ENCODE measurements around the gene ADAM17. TPM values are rescaled to one million over a fixed set of nuclear protein-coding genes. Genes with fewer than 3 reads are reported as not detected.

Gene ADAM17
- total and polyA plus RNA-seq, 2 of the 8 experiments (the other 6 are each of a cell fraction or from before 2014, with no cell fraction given) = 6.5 to 23.5 TPM

DNA sequence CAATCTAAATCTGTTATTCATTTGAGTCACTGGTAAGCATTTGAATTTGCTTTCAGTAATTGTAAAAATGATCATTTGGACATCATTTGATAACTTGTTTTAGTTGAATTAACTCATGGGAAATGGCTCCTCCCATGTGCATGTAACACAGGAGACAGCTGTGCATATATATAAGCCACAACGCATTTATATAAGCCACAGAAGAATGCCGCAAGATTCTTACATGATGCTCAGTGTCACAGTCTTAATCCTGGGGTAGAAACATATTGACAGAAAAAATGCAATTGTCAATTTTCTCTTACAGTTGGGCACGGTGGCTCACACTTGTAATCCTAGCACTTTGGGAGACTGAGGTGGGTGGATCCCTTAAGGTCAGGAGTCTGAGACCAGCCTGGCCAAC lies 94.6 kb downstream of the ADAM17 start:
- Histone ChIP-seq H3K79me2 (ENCODE audit: control insufficient read depth in 1 of 2, insufficient read depth in 2 of 2, low read length in 2 of 2) (no peaks in the 10 kb centered on the region), H2BK5ac (ENCODE audit: low read depth, low read length) (no peak overlapping the region), H4K5ac (ENCODE audit: insufficient read length, low read depth, low read length) (no peak overlapping the region), H3K23me2 (ENCODE audit: low read depth, low read length) (no peaks in the 10 kb centered on the region), H2BK20ac (ENCODE audit: low read length) (no peak overlapping the region), H4K8ac (ENCODE audit: extremely low read depth, insufficient read depth, low read length) (no peak overlapping the region), H2BK15ac (ENCODE audit: low read length) (no peak overlapping the region), H2BK12ac (ENCODE audit: low read depth, low read length) (no peak overlapping the region), H3K56ac (replicated peaks; ENCODE audit: insufficient read length, low read depth, low read length) (no peak overlapping the region), H3K23ac (ENCODE audit: insufficient read length) (no peak overlapping the region), H3K4ac (replicated peaks; ENCODE audit: insufficient read length, low read depth, low read length) (no peak overlapping the region), H2AK5ac (ENCODE audit: low read depth, low read length) (no peak overlapping the region), H4K91ac (replicated peaks; ENCODE audit: insufficient read length, low read length) (no peak overlapping the region), H3K36me3 (ENCODE audit: control insufficient read depth in 2 of 4, insufficient read depth in 4 of 4, low read length in 3 of 4) (peaks cover 4 to 54% (median 23%) of the 10 kb centered on the region in 4 experiments), H3K18ac (ENCODE audit: extremely low read depth, low read length) (no peak overlapping the region), H3K79me1 (ENCODE audit: low read depth, low read length) (no peaks in the 10 kb centered on the region), H3K27ac (ENCODE audit: low read depth, low read length) (no peak overlapping the region), H4K20me1 (replicated peaks in 1 of 2; ENCODE audit: control insufficient read depth in 1 of 2, insufficient read depth in 2 of 2, low read length in 2 of 2) (peaks cover 0 to 3% of the 10 kb centered on the region in 2 experiments), H3K4me1 (replicated peaks in 1 of 4; ENCODE audit: control insufficient read depth in 3 of 4, insufficient read depth in 4 of 4, low read length in 3 of 4) (no peaks in the 10 kb centered on the region), H3K9ac (replicated peaks in 1 of 4; ENCODE audit: extremely low read depth in 1 of 4, low read depth in 3 of 4, low read length in 3 of 4) (no peak overlapping the region), H2BK120ac (replicated peaks; ENCODE audit: low read depth, low read length) (no peak overlapping the region), H3K27me3 (replicated peaks in 1 of 4; ENCODE audit: control insufficient read depth in 3 of 4, extremely low read depth in 1 of 4, insufficient read depth in 3 of 4, low read length in 3 of 4) (no peaks in the 10 kb centered on the region), H3K14ac (ENCODE audit: insufficient read length) (no peak overlapping the region), H3K9me3 (ENCODE audit: insufficient read depth in 2 of 2, low read depth in 1 of 2, low read length in 1 of 2) (no peaks in the 10 kb centered on the region), H2AFZ (ENCODE audit: low read length) (no peak overlapping the region), H3K4me3 (ENCODE audit: extremely low read depth in 1 of 4, insufficient read depth in 2 of 4, low read depth in 3 of 4, low read length in 4 of 4) (no peak overlapping the region), H3K4me2 (ENCODE audit: insufficient read depth in 1 of 2, low read depth in 2 of 2, low read length in 2 of 2) (no peak overlapping the region)
- no peak for FAIRE-seq
- TF ChIP-seq ATF2 (IDR thresholded peaks at IDR 0.05; ENCODE audit: low read length) = no peak
- ChIA-PET POLR2A (ENCODE audit: partially characterized antibody) (interaction anchor here (1.5 kb wide), 1 partner anchor 169 kb away, joined by 3 read pairs; no protein-coding TSS in a partner anchor), CTCF (ENCODE audit: partially characterized antibody) (interaction anchor here (0.7 kb wide), 2 partner anchors 736 to 1156 kb away, joined by 3 to 4 read pairs; no protein-coding TSS in a partner anchor)
- no peak for DNase-seq (ENCODE audit: low read depth in 1 of 2, low spot score in 2 of 2)
- 93% methylated on average over 3 of the region's 3 CpGs; no CpG with 5 or more reads in 1 of the 2 experiments for WGBS, 2 experiments (ENCODE audit: extremely low coverage in 1 of 2, insufficient coverage in 1 of 2, insufficient read length in 1 of 2, insufficient replicate concordance in 2 of 2, low coverage in 1 of 2, low lambda C conversion rate in 2 of 2, missing lambda C conversion rate in 1 of 2)

All from H1 (cell line).